T-cell (primary cell): Measurements from ENCODE around the gene KIAA0930. TPM values are rescaled to one million over a fixed set of nuclear protein-coding genes. Genes with fewer than 3 reads are reported as not detected.
"Not testable (repeated sequence)": the region's sequence is repeated elsewhere in the genome, so short reads cannot be mapped to it uniquely, and the experiment has no call there.

Experiments used
- ATAC-seq, 4 experiments: fragments of 200-7000 bp in 3 of 4; fragments of 150-1000 bp in 1 of 4; cut with Tn5 transposase; replicated peaks in 1 of 4; 1 replicate in 3 of 4; 2 replicates in 1 of 4; pipeline ENCODE4 v1.10.0; 2021; ENCODE audit warnings: moderate library complexity in 3 of 4, mild to moderate bottlenecking in 2 of 4, moderate number of reproducible peaks in 1 of 4
- CTCF ChIA-PET, 2 donors: fragments of 300-600 bp; sonication (Branson Sonifier 250); formaldehyde crosslinking; loops; one replicate each; lab custom pipeline; 2022; ENCODE audit warnings: antibody characterized with exemption in 2 of 2; lab: Charles Lee
- POLR2A ChIA-PET, 2 donors: fragments of 300-600 bp; sonication (Branson Sonifier 250); formaldehyde crosslinking; loops; one replicate each; lab custom pipeline; 2022; ENCODE audit warnings: antibody characterized with exemption in 2 of 2; lab: Charles Lee
- DNase-seq, 35 experiments: peaks; one replicate each; pipeline versions ENCODE4 v3.0.0 to v3.0.0-alpha.2; 2013 to 2023
- H3K27ac ChIP-seq: one replicate; pipeline ENCODE4 v1.5.1; 2013; ENCODE audit warnings: low read length
- H3K27me3 ChIP-seq, 2 experiments: replicated peaks in 1 of 2; 1 replicate in 1 of 2; 2 replicates in 1 of 2; pipeline versions ENCODE4 v1.6.1 to v1.7.0; 2013; ENCODE audit warnings: low read length in 1 of 2, mixed read lengths in 1 of 2; ENCODE audit not compliant: control insufficient read depth in 2 of 2, insufficient read depth in 2 of 2; ENCODE audit errors: extremely low read depth in 1 of 2
- H3K36me3 ChIP-seq, 2 donors: 1 replicate in 1 of 2; 2 replicates in 1 of 2; pipeline versions ENCODE4 v1.6.1 to v1.7.0; 2013; ENCODE audit warnings: low read length in 1 of 2; ENCODE audit not compliant: control insufficient read depth in 2 of 2, insufficient read depth in 1 of 2; ENCODE audit errors: extremely low read depth in 1 of 2
- H3K4me1 ChIP-seq, 2 experiments: 1 replicate in 1 of 2; 2 replicates in 1 of 2; pipeline versions ENCODE4 v1.6.1 to v1.7.0; 2013; ENCODE audit warnings: low read length in 2 of 2, mixed read lengths in 1 of 2; ENCODE audit not compliant: insufficient read depth in 2 of 2, control insufficient read depth in 1 of 2; ENCODE audit errors: extremely low read depth in 1 of 2
- H3K4me3 ChIP-seq, 2 donors: 1 replicate in 1 of 2; 2 replicates in 1 of 2; pipeline versions ENCODE4 v1.5.1 to v1.7.0; 2013; ENCODE audit warnings: mild to moderate bottlenecking in 2 of 2, low read length in 1 of 2, moderate library complexity in 1 of 2; ENCODE audit not compliant: control insufficient read depth in 1 of 2; ENCODE audit errors: extremely low read depth in 1 of 2
- H3K9me3 ChIP-seq: 2 replicates; pipeline ENCODE4 v1.7.0; 2013
- H3K27ac Mint-ChIP-seq, 2 donors: one replicate each; pipeline ENCODE4 v1.8.0; 2020 to 2021; ENCODE audit warnings: mild to moderate bottlenecking in 2 of 2, mixed read lengths in 2 of 2
- H3K27me3 Mint-ChIP-seq, 2 donors: one replicate each; pipeline ENCODE4 v1.8.0; 2021 to 2022; ENCODE audit warnings: mixed read lengths in 2 of 2
- H3K36me3 Mint-ChIP-seq: one replicate; pipeline ENCODE4 v1.8.0; 2021; ENCODE audit warnings: mixed read lengths
- H3K4me1 Mint-ChIP-seq, 3 donors: one replicate each; pipeline ENCODE4 v1.8.0; 2020 to 2022; ENCODE audit warnings: mixed read lengths in 3 of 3, mild to moderate bottlenecking in 1 of 3
- H3K4me3 Mint-ChIP-seq, 3 donors: one replicate each; pipeline ENCODE4 v1.8.0; 2020 to 2022; ENCODE audit warnings: mild to moderate bottlenecking in 3 of 3, mixed read lengths in 3 of 3, moderate library complexity in 3 of 3
- H3K9me3 Mint-ChIP-seq, 3 donors: one replicate each; pipeline ENCODE4 v1.8.0; 2020 to 2022; ENCODE audit warnings: mixed read lengths in 3 of 3
- WGBS: methylation state at CpG from one replicate; pipeline ENCODE4 v1.1.5; 2013; ENCODE audit warnings: missing lambda C conversion rate; ENCODE audit not compliant: insufficient coverage; 5-methylcytosine and 5-hydroxymethylcytosine counted together
- total RNA-seq, 35 experiments: library from RNA in 6 of 35; stranded (reverse) in 6 of 35; fragments of 120-200 nt in 1 of 35; gene quantifications; one replicate each; pipeline versions ENCODE4 v1.2.1 to v1.2.4 and lab custom pipeline; 2013 to 2026

The KIAA0930 gene
- total RNA-seq, 5 donors from 2014 or later (not counting 1 experiment from before 2014, with no cell fraction given), result 21.2 to 40.2 (median 30.8) TPM

- Mint-ChIP-seq H3K4me1 (peaks cover 0 to 16% (median 13%) of the 10 kb centered on the region in 3 donors), H3K9me3 (no peaks in the 10 kb centered on the region), H3K27ac (no peak overlapping the region), H3K27me3 (peaks cover 0 to 18% of the 10 kb centered on the region in 2 donors), H3K36me3 (no peaks in the 10 kb centered on the region), H3K4me3 (no peak overlapping the region)
- H3K27ac ChIP-seq, result no peak overlapping the region
- WGBS, result 100% methylated on average over 1 of the region's 3 CpGs
- POLR2A ChIA-PET, result no interaction called here
- peaks cover 0 to 12% of the 10 kb centered on the region in 2 experiments for H3K4me1 ChIP-seq
- DNase-seq, result no peak
- H3K36me3 ChIP-seq, result no peaks in the 10 kb centered on the region
- CTCF ChIA-PET, result interaction anchor here in 1 of 2 donors (0.6 kb wide), 1 partner anchor 696 kb away, joined by 3 read pairs; the partner anchor contains the start of gene WNT7B
- H3K9me3 ChIP-seq, result no peaks in the 10 kb centered on the region
- ATAC-seq, result no peak
- H3K27me3 ChIP-seq, result peaks cover 0 to 32% of the 10 kb centered on the region in 2 experiments
- no peak overlapping the region for H3K4me3 ChIP-seq
These were observed 39.9 kb upstream of the KIAA0930 start for GRCh38 chr22:45280587-45280980.

GRCh38 chr22:45278125-45278524 is 37.4 kb upstream of the KIAA0930 start:
- Mint-ChIP-seq H3K9me3 (no peaks in the 10 kb centered on the region), H3K36me3 (no peaks in the 10 kb centered on the region), H3K27me3 (peaks cover 0 to 6% of the 10 kb centered on the region in 2 donors), H3K4me3 (no peak overlapping the region), H3K4me1 (peaks cover 0 to 12% (median 11%) of the 10 kb centered on the region in 3 donors), H3K27ac (no peak overlapping the region)
- DNase-seq (no peak), ATAC-seq (no peak)
- POLR2A ChIA-PET, result interaction anchor here in 1 of 2 donors (0.6 kb wide), 1 partner anchor 8 kb away, joined by 3 read pairs; no protein-coding TSS in a partner anchor
- H3K4me3 ChIP-seq, result no peak overlapping the region
- no peaks in the 10 kb centered on the region for H3K9me3 ChIP-seq
- peaks cover 0 to 24% of the 10 kb centered on the region in 2 experiments for H3K27me3 ChIP-seq
- no peak overlapping the region for H3K27ac ChIP-seq
- WGBS, result 80% methylated on average over 2 of the region's 9 CpGs
- H3K36me3 ChIP-seq, result no peaks in the 10 kb centered on the region
- H3K4me1 ChIP-seq, result peaks cover 0 to 3% of the 10 kb centered on the region in 2 experiments
- CTCF ChIA-PET, result no interaction called here

- H3K27ac ChIP-seq, H3K36me3 ChIP-seq, ATAC-seq, H3K36me3 Mint-ChIP-seq, H3K9me3 Mint-ChIP-seq, H3K4me1 ChIP-seq, H3K4me3 ChIP-seq, H3K9me3 ChIP-seq, H3K27me3 Mint-ChIP-seq, H3K27ac Mint-ChIP-seq, DNase-seq, CTCF ChIA-PET, H3K4me3 Mint-ChIP-seq: not testable (repeated sequence)
- WGBS, result 79% methylated on average over 4 of the region's 7 CpGs
- H3K27me3 ChIP-seq, result peaks cover 0 to 20% of the 10 kb centered on the region in 2 experiments
- POLR2A ChIA-PET, result interaction anchor here in 1 of 2 donors (0.6 kb wide), 1 partner anchor 9 kb away, joined by 3 read pairs; no protein-coding TSS in a partner anchor
- H3K4me1 Mint-ChIP-seq, result peaks cover 0 to 12% (median 11%) of the 10 kb centered on the region in 3 donors
These were observed 37.0 kb upstream of the KIAA0930 start for GRCh38 chr22:45277720-45278119.

- no peak for DNase-seq
- H3K4me1 ChIP-seq, result peaks cover 0 to 3% of the 10 kb centered on the region in 2 experiments
- POLR2A ChIA-PET, result no interaction called here
- no peaks in the 10 kb centered on the region for H3K36me3 ChIP-seq
- no peak overlapping the region for H3K27ac ChIP-seq
- H3K27me3 Mint-ChIP-seq, result no peaks in the 10 kb centered on the region
- no peaks in the 10 kb centered on the region for H3K9me3 ChIP-seq
- 81% methylated on average over 8 of the region's 12 CpGs for WGBS
- H3K9me3 Mint-ChIP-seq, result no peaks in the 10 kb centered on the region
- CTCF ChIA-PET, result no interaction called here
- no peak overlapping the region for H3K27ac Mint-ChIP-seq
- H3K36me3 Mint-ChIP-seq, result no peaks in the 10 kb centered on the region
- no peak overlapping the region for H3K4me3 ChIP-seq
- H3K27me3 ChIP-seq, result peaks cover 0 to 20% of the 10 kb centered on the region in 2 experiments
- H3K4me1 Mint-ChIP-seq, result peaks cover 0 to 12% (median 11%) of the 10 kb centered on the region in 3 donors
- H3K4me3 Mint-ChIP-seq, result no peak overlapping the region
- ATAC-seq, result no peak
These were observed 35.9 kb upstream of the KIAA0930 start for GRCh38 chr22:45276507-45277105.

- WGBS, result 89% methylated on average over 15 of the region's 15 CpGs
- Mint-ChIP-seq H3K9me3 (no peaks in the 10 kb centered on the region), H3K4me1 (peaks cover 10 to 14% (median 14%) of the 10 kb centered on the region in 3 donors), H3K36me3 (no peaks in the 10 kb centered on the region), H3K4me3 (no peak overlapping the region), H3K27ac (no peak overlapping the region), H3K27me3 (peaks cover 3% of the 10 kb centered on the region in 2 donors)
- no peak overlapping the region for H3K4me3 ChIP-seq
- DNase-seq (no peak), ATAC-seq (no peak)
- H3K36me3 ChIP-seq, result no peaks in the 10 kb centered on the region
- H3K9me3 ChIP-seq, result no peaks in the 10 kb centered on the region
- CTCF ChIA-PET, result no interaction called here
- H3K4me1 ChIP-seq, result peaks cover 4 to 11% of the 10 kb centered on the region in 2 experiments
- POLR2A ChIA-PET, result no interaction called here
- peaks cover 0 to 40% of the 10 kb centered on the region in 2 experiments for H3K27me3 ChIP-seq
- H3K27ac ChIP-seq, result no peak overlapping the region
These were observed 32.9 kb upstream of the KIAA0930 start for GRCh38 chr22:45273452-45274075.

GRCh38 chr22:45272498-45272897 is 31.8 kb upstream of the KIAA0930 start:
- Histone ChIP-seq H3K4me3 (no peak overlapping the region), H3K36me3 (no peaks in the 10 kb centered on the region), H3K9me3 (no peaks in the 10 kb centered on the region), H3K27ac (no peak overlapping the region), H3K4me1 (peaks cover 4 to 17% of the 10 kb centered on the region in 2 experiments), H3K27me3 (peaks cover 0 to 49% of the 10 kb centered on the region in 2 experiments)
- no peaks in the 10 kb centered on the region for H3K36me3 Mint-ChIP-seq
- ATAC-seq (no peak), DNase-seq (no peak)
- ChIA-PET POLR2A (no interaction called here), CTCF (interaction anchor here (0.8 to 0.9 kb wide), 2 partner anchors 152 to 165 kb away, joined by 3 to 9 read pairs; no protein-coding TSS in a partner anchor)
- H3K9me3 Mint-ChIP-seq, result no peaks in the 10 kb centered on the region
- WGBS, result 89% methylated on average over 7 of the region's 7 CpGs
- H3K27me3 Mint-ChIP-seq, result peaks cover 3% of the 10 kb centered on the region in 2 donors
- no peak overlapping the region for H3K27ac Mint-ChIP-seq
- no peak overlapping the region for H3K4me3 Mint-ChIP-seq
- H3K4me1 Mint-ChIP-seq, result peaks cover 10 to 15% (median 12%) of the 10 kb centered on the region in 3 donors
